Left colon (tissue), 2 donors: ENCODE measurements around the gene PSMC3. TPM values are rescaled to one million over a fixed set of nuclear protein-coding genes. Genes with fewer than 3 reads are reported as not detected.

Experiments
- ATAC-seq: fragments of 200-7000 bp; cut with Tn5 transposase; one replicate; pipeline ENCODE4 v1.9.1; 2020; ENCODE audit warnings: mild to moderate bottlenecking, moderate library complexity
- DNase-seq, 2 donors: peaks; one replicate each; pipeline ENCODE4 v3.0.0-alpha.2; 2020
- intact Hi-C, 2 donors: fragments of 100-400 bp; cut with DNase I in 1 of 2; cut with micrococcal nuclease in 1 of 2; formaldehyde crosslinking; loops; one replicate each; pipeline versions ENCODE4 v1.11.2 to v1.14.0; 2022; cut with DNase I, micrococcal nuclease
- total RNA-seq, 2 donors: library from RNA; stranded (reverse); fragmentation: NEBNext Ultra II Directional; extraction: Animal tissue kit (Norgen Biotek cat#: 25700); gene quantifications; one replicate each; pipeline ENCODE4 v1.2.1, GENCODE V29; 2021
- donor health status: DM: no; HTN: no; CAD: no.
- donor health status: DM: yes; HTN: yes; CAD: no.

Gene PSMC3
- total RNA-seq, 2 donors from 2014 or later, result 74.8 to 82.5 TPM

DNA sequence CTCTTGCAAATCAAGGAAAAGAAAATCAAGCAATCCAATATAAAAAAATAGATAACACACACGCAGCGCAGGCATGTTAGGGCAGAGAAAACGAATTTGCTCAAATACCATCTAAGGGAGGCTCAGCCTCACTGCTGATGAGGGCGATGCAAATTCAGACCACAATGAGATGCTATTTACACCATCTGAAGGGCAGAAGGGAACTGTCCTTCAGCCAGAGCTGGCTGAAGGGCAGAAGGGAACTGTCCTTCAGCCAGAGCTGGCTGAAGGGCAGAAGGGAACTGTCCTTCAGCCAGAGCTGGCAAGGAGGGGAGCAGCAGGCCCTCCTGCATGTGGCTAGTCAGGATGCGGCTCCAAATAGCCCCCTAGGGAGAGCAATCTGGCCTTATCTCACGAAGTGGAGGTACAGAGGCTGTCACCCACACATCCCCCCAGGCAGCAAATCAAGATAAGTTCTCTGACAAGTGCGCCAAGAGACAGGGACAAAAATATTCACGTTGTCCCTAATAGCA is 25.4 kb downstream of the PSMC3 start:
- intact Hi-C loops, result no loop called here
- no peak for DNase-seq
- peak; percentile 44 for ATAC-seq

- peak; percentile 75 for ATAC-seq
- peak in 1 of 2 donors; percentile 38 for DNase-seq
- intact Hi-C loops, result no loop called here
Observed at GRCh38 chr11:47399860-47400767, 26.1 kb downstream of the PSMC3 start.

GRCh38 chr11:47398551-47398950 is 27.7 kb downstream of the PSMC3 start:
- ATAC-seq (no peak), DNase-seq (no peak)
- intact Hi-C loops, result no loop called here

- DNase-seq (no peak), ATAC-seq (no peak)
- intact Hi-C loops, result no loop called here
Observed at GRCh38 chr11:47398011-47398410, 28.2 kb downstream of the PSMC3 start.

DNA sequence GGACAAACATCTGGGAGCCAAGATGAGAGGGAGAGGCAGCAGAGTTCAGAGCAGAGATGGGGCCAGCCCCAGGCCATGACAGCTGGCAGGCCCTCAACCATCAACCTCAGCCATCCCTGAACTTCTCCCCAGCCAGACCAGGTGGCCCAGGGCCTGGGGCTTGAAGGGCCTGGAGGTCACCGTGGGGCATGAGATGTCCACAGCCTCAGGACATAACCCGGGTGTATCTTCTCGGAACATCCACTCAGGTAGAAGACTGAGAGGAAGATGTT is 30.3 kb downstream of the PSMC3 start:
- intact Hi-C loops, result no loop called here
- DNase-seq (no peak), ATAC-seq (no peak)

DNA sequence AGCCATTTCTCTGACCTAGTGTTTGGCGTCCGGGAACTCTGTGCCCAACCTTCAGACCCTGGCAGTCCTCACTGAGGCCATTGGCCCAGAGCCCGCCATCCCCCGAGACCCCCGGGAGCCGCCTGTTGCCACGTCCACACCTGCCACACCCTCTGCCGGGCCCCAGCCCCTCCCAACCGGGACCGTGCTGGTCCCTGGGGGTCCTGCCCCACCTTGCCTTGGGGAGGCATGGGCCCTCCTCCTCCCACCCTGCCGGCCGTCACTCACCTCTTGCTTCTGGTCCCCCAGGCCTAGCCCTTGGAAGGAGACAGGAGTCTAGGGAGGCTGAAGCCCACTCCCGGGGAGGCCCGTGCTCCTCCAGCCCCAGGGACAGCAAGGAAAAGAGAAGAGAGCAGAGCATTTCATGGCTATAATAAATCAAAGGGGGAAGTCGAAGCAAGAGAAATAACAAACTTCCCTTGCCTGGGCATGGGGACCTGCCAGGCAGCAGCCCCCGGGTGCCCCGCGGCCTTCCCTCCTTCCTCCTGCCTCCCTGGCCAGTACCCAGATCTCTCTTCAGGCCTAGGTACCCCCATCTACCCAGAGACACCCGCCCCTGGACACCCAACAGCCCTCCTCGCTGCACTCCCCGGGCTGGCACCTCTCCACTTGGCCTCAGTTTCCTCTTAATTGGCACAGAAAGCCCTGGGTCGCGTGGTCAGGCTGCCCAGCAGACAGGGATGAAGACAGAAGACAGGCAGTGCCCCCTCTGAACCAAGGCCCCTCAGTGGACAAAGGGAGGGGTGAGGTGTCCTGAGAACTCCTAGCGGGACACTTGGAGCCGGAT is 30.8 kb downstream of the PSMC3 start:
- DNase-seq (no peak), ATAC-seq (no peak)
- intact Hi-C loops, result no loop called here

GRCh38 chr11:47394322-47395222 is 31.7 kb downstream of the PSMC3 start:
- peak; percentile 56 for ATAC-seq
- intact Hi-C loops, result no loop called here

DNA sequence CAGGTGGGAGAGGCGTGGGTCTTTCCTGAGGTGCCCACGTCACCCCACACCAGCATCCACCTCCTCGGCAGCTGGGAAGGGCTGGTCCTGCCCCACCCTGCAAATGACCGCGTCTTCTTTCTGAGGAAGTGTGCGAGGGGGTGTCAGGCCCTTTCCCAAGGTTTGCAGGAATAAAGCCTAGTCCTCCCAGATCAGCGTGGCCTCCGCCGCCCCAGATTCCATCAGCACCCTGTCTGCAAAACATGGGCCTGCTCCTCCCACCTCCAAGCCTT is 32.3 kb downstream of the PSMC3 start:
- intact Hi-C loops, result no loop called here

More at GRCh38 chr11:47394322-47395222, 31.7 kb downstream of the PSMC3 start:
- peak in 1 of 2 donors; percentile 57 for DNase-seq

DNA sequence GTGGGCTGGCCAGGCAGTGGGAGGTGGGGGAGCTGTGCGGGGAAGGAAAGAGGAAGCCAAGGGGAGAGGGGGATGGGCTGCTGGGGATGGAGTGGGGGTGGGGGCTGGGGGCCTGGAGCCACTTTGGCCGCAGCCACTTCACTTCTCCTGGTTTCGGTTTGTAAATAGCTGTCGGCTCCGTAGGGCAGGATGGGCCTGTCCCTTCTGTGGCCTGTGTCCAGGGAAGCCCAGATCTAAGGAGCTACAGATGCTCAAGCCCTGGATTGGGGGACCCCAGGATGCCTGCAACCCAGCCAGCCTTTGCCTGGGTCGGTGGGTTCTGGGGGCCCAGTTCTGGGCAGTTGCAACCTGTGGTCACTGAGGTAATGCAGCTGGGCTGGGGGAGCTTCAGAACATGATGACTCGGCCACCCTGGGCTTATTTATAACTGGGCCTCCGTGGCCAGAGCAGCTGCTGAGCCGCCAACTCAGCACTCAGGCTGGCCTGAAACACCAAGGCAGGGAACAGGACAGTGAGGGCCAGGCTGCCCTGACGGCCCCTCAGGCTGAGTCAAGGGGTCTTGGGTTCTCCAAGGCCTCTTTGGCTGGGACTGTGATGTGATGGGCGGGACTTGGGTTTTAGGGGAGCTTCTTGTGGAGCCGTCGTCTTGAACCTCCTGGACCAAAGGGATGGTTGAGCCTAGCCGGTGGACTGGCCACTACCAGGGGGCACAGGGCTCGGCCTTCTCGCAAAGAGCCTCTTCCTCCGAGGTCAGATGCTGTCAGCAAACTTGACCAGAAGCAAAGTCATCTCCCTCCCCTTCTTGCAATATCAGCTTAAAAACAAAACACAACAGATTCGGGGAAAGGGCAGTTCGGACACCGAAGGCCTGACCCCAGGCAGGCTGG is 32.8 kb downstream of the PSMC3 start:
- ATAC-seq, result peak; percentile 29
- no peak for DNase-seq
- intact Hi-C loops, result no loop called here

More for the DNA sequence above, 32.3 kb downstream of the PSMC3 start:
- ATAC-seq (no peak), DNase-seq (no peak)

DNA sequence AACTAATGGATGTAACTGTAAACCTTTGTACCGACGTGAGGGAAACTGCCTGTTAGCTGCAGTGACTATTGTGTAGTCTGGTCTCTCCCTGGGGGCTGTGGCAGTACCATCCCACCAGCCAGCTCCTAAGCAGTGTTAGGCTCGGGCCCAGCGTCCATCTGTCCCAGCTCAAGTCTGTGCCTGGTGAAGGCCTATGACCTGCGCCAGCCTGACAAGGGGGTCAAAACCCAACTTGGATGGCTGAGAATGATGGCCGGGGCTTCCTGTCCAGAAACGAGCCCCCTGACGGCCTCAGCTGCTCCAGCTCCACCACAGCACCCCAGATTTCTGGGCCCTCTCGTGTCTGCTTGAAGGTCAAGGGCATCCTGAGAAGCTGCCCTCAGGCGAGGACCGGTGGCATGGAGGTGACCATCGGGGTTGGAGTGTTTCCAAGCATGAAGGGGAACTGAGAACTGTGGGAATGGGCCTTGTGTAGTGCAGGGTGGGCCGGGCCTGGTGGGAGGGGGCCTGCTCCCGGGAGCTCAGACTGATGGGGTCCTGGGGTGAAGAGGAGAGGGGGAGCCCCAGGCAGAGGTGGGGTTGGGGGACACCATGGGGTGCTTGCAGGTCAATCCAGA is 33.6 kb downstream of the PSMC3 start:
- DNase-seq (no peak), ATAC-seq (no peak)
- intact Hi-C loops, result no loop called here

DNA sequence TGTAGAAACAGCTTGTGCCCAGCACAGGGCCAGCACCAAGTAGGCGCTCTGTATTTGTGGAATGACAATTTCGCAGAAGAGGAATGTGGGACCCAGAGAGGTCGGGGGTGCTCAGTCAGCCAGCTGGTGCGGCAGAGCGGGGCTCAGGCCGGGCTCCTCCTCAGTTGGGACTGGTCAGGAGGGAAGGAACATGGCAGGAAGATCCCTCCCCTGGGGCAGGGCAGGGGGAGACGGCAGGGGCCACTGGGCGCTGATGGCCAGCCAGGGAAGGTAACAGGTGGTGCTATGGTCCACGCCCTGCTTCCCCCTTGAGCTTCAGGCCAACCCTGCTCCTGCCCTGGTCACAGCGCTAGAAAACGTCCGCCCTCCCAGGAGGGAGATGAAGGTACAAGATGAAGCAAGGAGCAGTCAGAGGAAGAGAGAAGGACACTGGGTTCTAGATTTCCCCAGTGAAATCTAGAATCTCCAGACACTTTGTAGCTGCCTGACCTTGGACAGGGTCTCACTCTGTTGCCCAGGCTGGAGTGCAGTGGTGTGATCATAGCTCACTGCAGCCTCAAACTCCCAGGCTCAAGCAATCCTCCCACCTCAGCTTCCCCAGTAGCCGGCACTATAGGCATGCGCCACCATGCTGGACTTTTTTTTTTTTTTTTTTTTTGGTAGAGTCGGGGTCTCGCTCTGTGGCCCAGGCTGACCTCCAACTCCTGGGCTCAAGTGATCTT is 34.4 kb downstream of the PSMC3 start:
- intact Hi-C loops, result no loop called here
- no peak for DNase-seq

GRCh38 chr11:47391077-47391583 is 35.1 kb downstream of the PSMC3 start:
- DNase-seq (no peak), ATAC-seq (no peak)
- intact Hi-C loops, result no loop called here

More for the DNA sequence above, 34.4 kb downstream of the PSMC3 start:
- no peak for ATAC-seq

- intact Hi-C loops, result no loop called here
- ATAC-seq, result no peak
- DNase-seq, result no peak
Observed at GRCh38 chr11:47390422-47390760, 35.8 kb downstream of the PSMC3 start.

- no peak for DNase-seq
- intact Hi-C loops, result no loop called here
- ATAC-seq, result no peak
Observed at GRCh38 chr11:47389577-47390421, 36.4 kb downstream of the PSMC3 start.

DNA sequence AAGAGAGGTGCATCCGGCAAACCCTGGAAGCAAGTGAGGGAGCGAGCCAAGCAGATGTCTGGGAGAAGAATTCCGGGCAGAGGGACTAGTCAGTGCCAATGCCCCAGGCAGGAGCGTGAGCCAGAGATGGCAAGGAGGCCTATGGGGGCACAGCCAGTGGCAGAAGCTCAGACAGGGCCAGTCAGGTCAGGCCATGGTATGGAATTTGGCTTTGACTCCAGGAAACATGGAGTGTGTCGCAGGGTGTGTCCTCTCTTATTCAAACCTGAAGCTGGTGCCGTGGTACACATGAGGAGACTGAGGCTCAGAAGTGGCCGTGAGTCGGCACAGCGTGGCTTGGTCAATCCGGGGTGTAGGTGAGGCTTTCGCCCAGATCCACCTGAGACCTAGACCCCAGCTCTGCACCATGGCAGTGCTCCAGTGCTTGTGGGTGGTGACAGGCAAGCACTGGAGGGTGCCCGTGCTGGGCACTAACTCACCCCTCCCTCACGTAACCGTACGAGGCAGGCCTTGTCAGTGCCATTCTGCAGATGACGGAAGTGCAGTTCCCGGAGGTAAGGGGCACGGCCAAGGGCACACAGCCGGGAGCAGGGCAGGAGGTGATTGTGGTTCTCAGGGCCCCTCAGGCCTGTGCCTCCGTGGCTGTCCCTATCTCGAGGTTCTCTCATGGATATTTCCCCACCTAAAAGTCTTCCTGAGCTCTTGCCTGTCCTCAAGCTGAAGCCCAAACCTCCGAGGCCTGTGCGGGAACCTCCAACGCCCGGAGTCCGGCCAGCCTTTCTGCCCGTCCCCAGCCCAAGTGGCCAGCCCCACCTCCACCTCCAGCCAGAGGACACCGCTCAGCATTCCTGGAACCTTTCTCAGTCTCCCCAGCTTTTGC is 37.3 kb downstream of the PSMC3 start:
- DNase-seq, result no peak
- intact Hi-C loops, result no loop called here
- ATAC-seq, result no peak
